Hepatocyte (in vitro differentiated cells): ENCODE data around the gene NXPH2. TPM values are rescaled to one million over a fixed set of nuclear protein-coding genes. Genes with fewer than 3 reads are reported as not detected.

Source experiments
- DNase-seq: peaks from one replicate; pipeline ENCODE4 v3.0.0-alpha.2; 2016; ENCODE audit warnings: low spot score
- H2AFZ ChIP-seq: fragments of 200-600 bp; sonication (generic); 2 replicates; pipeline ENCODE4 v1.6.0; 2016; ENCODE audit warnings: antibody characterized with exemption, mild to moderate bottlenecking
- H3K27ac ChIP-seq: fragments of 200-600 bp; sonication (generic); 2 replicates; pipeline ENCODE4 v1.5.1; 2016; ENCODE audit warnings: mild to moderate bottlenecking
- H3K27me3 ChIP-seq: fragments of 200-600 bp; sonication (generic); 2 replicates; pipeline ENCODE4 v1.6.1; 2016
- H3K36me3 ChIP-seq: fragments of 200-600 bp; sonication (generic); replicated peaks from 2 replicates; pipeline ENCODE4 v1.5.1; 2016; ENCODE audit warnings: low read depth; ENCODE audit not compliant: insufficient read depth
- H3K4me1 ChIP-seq: fragments of 200-600 bp; sonication (generic); 2 replicates; pipeline ENCODE4 v1.5.1; 2016; ENCODE audit warnings: mild to moderate bottlenecking, moderate library complexity; ENCODE audit not compliant: insufficient read depth
- H3K4me2 ChIP-seq: fragments of 200-600 bp; sonication (generic); 2 replicates; pipeline ENCODE4 v1.6.0; 2016
- H3K4me3 ChIP-seq: fragments of 200-600 bp; sonication (generic); 2 replicates; pipeline ENCODE4 v1.5.1; 2016; ENCODE audit warnings: mild to moderate bottlenecking
- H3K79me2 ChIP-seq: fragments of 200-600 bp; sonication (generic); 2 replicates; pipeline ENCODE4 v1.6.0; 2017; ENCODE audit warnings: mild to moderate bottlenecking
- H3K9me2 ChIP-seq: fragments of 200-600 bp; sonication (generic); replicated peaks from 2 replicates; pipeline ENCODE4 v1.6.0; 2017; ENCODE audit warnings: mild to moderate bottlenecking; ENCODE audit not compliant: insufficient read depth
- H3K9me3 ChIP-seq: fragments of 200-600 bp; sonication (generic); 2 replicates; pipeline ENCODE4 v1.5.1; 2016; ENCODE audit warnings: low read depth, mild to moderate bottlenecking
- H4K20me1 ChIP-seq: fragments of 200-600 bp; sonication (generic); 2 replicates; pipeline ENCODE4 v1.6.0; 2016; ENCODE audit warnings: mild to moderate bottlenecking; ENCODE audit not compliant: insufficient read depth, poor library complexity, severe bottlenecking
- CTCF ChIP-seq: fragments of 200-600 bp; sonication (generic); IDR thresholded peaks from 2 replicates; pipeline ENCODE4 v1.5.1; 2016; ENCODE audit warnings: antibody characterized with exemption, mild to moderate bottlenecking; ENCODE audit not compliant: poor library complexity
- EZH2 ChIP-seq: fragments of 200-600 bp; sonication (generic); IDR thresholded peaks from 2 replicates; pipeline ENCODE4 v1.6.1; 2016; ENCODE audit warnings: antibody characterized with exemption, mild to moderate bottlenecking, borderline replicate concordance
- EZH2phosphoT487 ChIP-seq: fragments of 200-600 bp; sonication (generic); IDR thresholded peaks from one replicate; pipeline ENCODE4 v1.6.1; 2018; ENCODE audit warnings: antibody characterized with exemption, mild to moderate bottlenecking, low read depth, moderate library complexity; ENCODE audit not compliant: unreplicated experiment, severe bottlenecking
- WGBS: methylation state at CpG from one replicate; pipeline ENCODE4 v1.1.6; 2016; ENCODE audit warnings: low lambda C conversion rate; ENCODE audit errors: missing lambda C conversion rate; 5-methylcytosine and 5-hydroxymethylcytosine counted together
- polyA plus RNA-seq: library from polyadenylated mRNA; unstranded; fragments of >200 nt; fragmentation: Nextera tagmentation; extraction: Ambion mirVana; gene quantifications from 2 replicates; pipeline ENCODE4 v1.2.1, GENCODE V29; 2016
- total RNA-seq: library from RNA; depleted of rRNA; stranded (reverse); fragments of >200 nt; gene quantifications from 2 replicates; pipeline ENCODE4 v1.2.3, GENCODE V29; 2014

NXPH2 gene
- total and polyA plus RNA-seq, 2 experiments from 2014 or later: 1.5 to 6.3 TPM

GRCh38 chr2:138722316-138722715 lies 57.9 kb downstream of the NXPH2 start:
- Histone ChIP-seq H3K4me2 (no peak overlapping the region), H3K36me3 (no peaks in the 10 kb centered on the region), H3K9me3 (no peaks in the 10 kb centered on the region), H3K9me2 (no peaks in the 10 kb centered on the region), H3K27ac (no peak overlapping the region), H3K27me3 (no peaks in the 10 kb centered on the region), H3K4me1 (peaks cover 14% of the 10 kb centered on the region), H3K79me2 (no peaks in the 10 kb centered on the region), H3K4me3 (no peak overlapping the region), H4K20me1 (no peaks in the 10 kb centered on the region), H2AFZ (no peak overlapping the region)
- DNase-seq: no peak
- 90% methylated on average over 4 of the region's 4 CpGs for WGBS
- TF ChIP-seq EZH2 (no peak), CTCF (no peak), EZH2phosphoT487 (no peak)

DNA sequence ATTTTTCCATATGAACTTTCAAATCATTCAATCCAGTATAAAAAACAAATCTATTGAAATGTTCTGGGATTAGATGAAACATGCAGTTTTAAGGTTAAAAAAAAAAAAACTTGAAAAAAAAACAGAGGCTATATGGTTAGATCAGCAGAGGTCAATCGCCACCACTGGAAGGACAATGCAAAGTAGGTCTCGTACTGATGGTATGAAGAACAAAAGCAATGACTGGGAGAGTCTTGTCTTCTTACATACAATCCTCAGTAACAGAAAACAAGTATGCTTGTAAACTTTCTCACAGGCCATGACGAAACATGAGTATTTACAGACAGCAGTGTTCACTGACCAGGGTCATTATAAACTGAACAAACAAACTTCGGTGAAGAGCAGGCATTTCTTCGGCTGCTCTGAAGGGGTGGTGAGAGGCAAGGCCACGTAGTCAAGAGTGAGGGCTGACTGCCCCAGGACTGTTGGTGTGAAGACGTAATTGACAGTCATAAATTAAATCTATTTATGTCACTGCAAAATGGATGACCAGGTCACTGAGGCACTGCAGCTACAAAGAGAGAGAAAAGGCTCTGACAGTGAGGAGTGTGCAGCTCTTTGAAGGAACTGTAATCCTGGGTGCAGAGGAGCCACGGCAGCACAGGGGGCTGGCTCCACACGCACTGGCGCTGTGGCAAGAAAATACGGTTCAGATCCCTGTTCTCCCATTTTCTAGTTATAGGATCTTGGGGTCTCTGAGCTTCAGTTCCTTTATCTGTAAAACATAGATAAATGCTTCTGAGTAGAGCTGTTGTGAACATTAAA lies 60.0 kb downstream of the NXPH2 start:
- H4K20me1 ChIP-seq: no peaks in the 10 kb centered on the region
- no peaks in the 10 kb centered on the region for H3K27me3 ChIP-seq
- H3K36me3 ChIP-seq: no peaks in the 10 kb centered on the region
- H2AFZ ChIP-seq: peak overlapping the region; percentile 11
- DNase-seq: peak; percentile 44
- no peaks in the 10 kb centered on the region for H3K9me2 ChIP-seq
- H3K4me3 ChIP-seq: no peak overlapping the region
- H3K4me1 ChIP-seq: peaks cover 11% of the 10 kb centered on the region
- TF ChIP-seq EZH2phosphoT487: no peak
- TF ChIP-seq CTCF: no peak
- no peak for TF ChIP-seq EZH2
- H3K79me2 ChIP-seq: no peaks in the 10 kb centered on the region
- peak overlapping the region; percentile 60 for H3K27ac ChIP-seq
- H3K4me2 ChIP-seq: no peak overlapping the region
- no peaks in the 10 kb centered on the region for H3K9me3 ChIP-seq
- WGBS: 64% methylated on average over 11 of the region's 11 CpGs

GRCh38 chr2:138718405-138718804 lies 61.8 kb downstream of the NXPH2 start:
- no peak for DNase-seq
- no peak for TF ChIP-seq EZH2phosphoT487
- TF ChIP-seq EZH2: no peak
- TF ChIP-seq CTCF: no peak
- Histone ChIP-seq H2AFZ (no peak overlapping the region), H3K4me3 (no peak overlapping the region), H3K9me3 (no peaks in the 10 kb centered on the region), H3K9me2 (no peaks in the 10 kb centered on the region), H3K79me2 (no peaks in the 10 kb centered on the region), H3K36me3 (no peaks in the 10 kb centered on the region), H3K27ac (no peak overlapping the region), H3K27me3 (no peaks in the 10 kb centered on the region), H4K20me1 (no peaks in the 10 kb centered on the region), H3K4me1 (peaks cover 11% of the 10 kb centered on the region), H3K4me2 (no peak overlapping the region)
